ENCODE measurements around the gene SCN5A.

- no peak for TF ChIP-seq CTCF (IDR thresholded peaks at IDR 0.05)
- TF ChIP-seq USF2 (IDR thresholded peaks at IDR 0.05; ENCODE audit: borderline replicate concordance, low read depth, low read length) = no peak
- no peak for TF ChIP-seq USF1 (IDR thresholded peaks at IDR 0.05; ENCODE audit: borderline replicate concordance, low read depth)
- TF ChIP-seq YY1 (IDR thresholded peaks at IDR 0.05; ENCODE audit: low read depth) = no peak
- TF ChIP-seq FOSL2 (IDR thresholded peaks at IDR 0.05; ENCODE audit: borderline replicate concordance, low read depth) = no peak
- no peak for TF ChIP-seq RFX5 (IDR thresholded peaks at IDR 0.05; ENCODE audit: low read length)
- no peak for TF ChIP-seq EP300 (IDR thresholded peaks at IDR 0.05; ENCODE audit: borderline replicate concordance in 1 of 2, low read depth in 1 of 2, low read length in 1 of 2)
- TF ChIP-seq POLR2AphosphoS5 (IDR thresholded peaks at IDR 0.05; ENCODE audit: low read depth, low read length) = no peak
These were observed 51.9 kb downstream of the SCN5A start for GRCh38 chr3:38597502-38598060.

Measured in SK-N-SH (cell line).